Skeletal muscle cell (primary cell): ENCODE results near the gene CDK5RAP2.

Source experiments
- DNase-seq: peaks from one replicate; pipeline ENCODE4 v3.0.0-alpha.2; 2010; ENCODE audit warnings: low read depth
- H3K4me3 ChIP-seq: 2 replicates; pipeline ENCODE4 v1.5.1; 2011; ENCODE audit warnings: low read depth, mild to moderate bottlenecking, control low read depth, low read length, moderate library complexity

The CDK5RAP2 gene

DNA sequence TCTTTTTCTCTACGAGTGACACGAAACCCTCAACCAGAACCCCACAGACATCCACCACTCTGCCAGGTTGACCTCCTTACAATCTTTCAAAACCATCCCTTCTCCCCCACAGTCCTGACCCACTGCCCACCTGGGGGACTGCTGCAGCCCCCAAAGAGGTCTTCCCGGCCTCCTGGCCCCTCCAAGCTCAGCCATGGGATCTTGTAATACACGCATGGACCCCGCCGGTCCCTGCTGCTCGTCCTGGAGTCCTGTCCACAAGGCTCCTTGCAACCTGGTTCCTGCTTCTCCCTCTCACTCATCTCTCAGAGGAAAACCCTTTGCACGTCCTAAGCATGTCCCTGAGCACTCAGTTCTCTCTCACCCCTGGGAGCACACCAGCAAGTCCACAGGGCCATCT lies 187.3 kb downstream of the CDK5RAP2 start:
- no peak for DNase-seq
- no peak overlapping the region for H3K4me3 ChIP-seq

DNA sequence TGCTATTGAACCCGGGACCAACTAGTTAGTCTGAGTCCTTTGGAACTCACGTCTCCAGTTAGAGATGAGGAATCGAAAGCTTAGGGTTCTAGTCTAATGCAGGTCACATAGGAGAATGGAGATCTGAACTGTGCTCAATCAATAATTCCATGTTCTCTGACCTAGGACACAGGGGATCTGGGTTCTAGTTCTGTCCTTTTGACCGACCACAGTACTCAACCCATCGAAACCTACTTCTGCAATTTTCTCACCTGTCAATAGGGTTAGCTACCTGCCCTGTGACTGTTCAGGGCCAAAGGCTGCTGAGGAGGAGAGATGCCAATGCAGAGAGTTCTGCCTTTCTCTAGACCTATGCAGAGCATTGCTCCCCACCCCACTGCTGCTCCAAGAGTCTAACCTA lies 187.7 kb downstream of the CDK5RAP2 start:
- DNase-seq: no peak
- H3K4me3 ChIP-seq: no peak overlapping the region

DNA sequence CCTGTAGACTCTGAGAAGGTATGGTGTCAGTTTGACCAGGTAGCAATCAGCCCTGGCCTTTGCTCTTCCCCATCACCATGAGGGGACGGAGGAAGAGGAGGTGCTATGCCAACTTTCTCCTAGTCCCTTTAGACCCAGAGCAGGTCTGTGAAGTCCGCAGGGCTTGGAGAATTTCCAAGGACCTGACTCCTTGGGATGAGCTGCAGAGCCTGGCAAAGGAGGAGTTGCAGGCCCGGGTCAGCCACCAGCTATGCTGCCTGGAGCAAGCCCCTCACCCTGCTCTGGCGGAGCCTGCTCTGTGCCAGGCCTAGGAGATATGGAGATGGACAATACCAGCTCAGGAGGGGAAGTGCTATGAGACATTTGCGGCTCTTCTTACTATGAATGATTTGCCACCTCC lies 188.3 kb downstream of the CDK5RAP2 start:
- H3K4me3 ChIP-seq: no peak overlapping the region
- DNase-seq: no peak

DNA sequence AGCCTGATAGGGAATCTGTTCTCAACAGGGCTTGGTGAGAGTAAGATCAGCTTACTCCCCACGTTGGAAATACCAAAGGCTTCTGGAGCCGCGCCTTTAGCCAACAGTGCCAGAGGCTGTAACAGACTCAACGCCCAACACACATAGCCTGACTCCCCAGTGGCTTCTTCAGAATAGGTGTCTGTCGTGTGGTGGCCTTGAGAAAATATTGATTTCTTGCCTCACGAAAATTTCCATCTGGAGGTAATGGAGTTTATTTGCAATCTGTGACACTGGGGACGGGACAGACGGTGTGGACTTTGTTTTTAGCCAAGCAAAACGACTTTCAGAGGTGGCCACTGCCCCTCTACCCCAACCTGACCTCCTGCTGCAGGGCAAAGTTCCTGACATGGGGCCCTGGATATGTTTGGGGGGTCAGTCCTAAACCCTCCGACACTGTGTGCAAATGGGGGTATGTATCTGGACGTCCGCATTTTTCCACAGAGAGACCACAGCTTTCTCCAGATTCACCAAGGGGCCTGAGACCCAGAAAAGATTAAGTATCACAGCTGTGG lies 189.3 kb downstream of the CDK5RAP2 start:
- DNase-seq: no peak
- H3K4me3 ChIP-seq: no peak overlapping the region

- DNase-seq: no peak
- H3K4me3 ChIP-seq: no peak overlapping the region
Measured at GRCh38 chr9:120389867-120390266, 190.1 kb downstream of the CDK5RAP2 start.

DNA sequence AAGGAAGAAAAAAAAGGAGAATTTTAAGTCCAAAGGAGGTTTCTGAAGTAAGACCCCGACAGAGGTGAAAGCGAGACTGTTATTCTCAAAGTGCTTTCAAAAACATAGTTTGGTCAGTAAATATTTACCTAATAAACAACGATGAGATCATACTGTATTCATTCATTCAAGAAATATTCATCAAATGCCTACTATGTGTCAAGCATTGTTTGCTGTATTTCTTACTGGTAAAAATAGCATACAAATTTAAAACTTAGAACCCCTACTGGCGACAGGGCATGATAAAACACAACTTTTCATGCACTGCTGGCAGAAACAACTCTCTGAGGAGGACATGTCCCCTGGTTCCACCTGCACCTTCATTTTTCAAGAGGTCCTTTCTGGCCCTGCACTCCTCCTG lies 190.7 kb downstream of the CDK5RAP2 start:
- no peak overlapping the region for H3K4me3 ChIP-seq
- DNase-seq: no peak

- H3K4me3 ChIP-seq: no peak overlapping the region
- no peak for DNase-seq
Measured at GRCh38 chr9:120388003-120388855, 191.7 kb downstream of the CDK5RAP2 start.

- H3K4me3 ChIP-seq: no peak overlapping the region
- DNase-seq: no peak
Measured at GRCh38 chr9:120387257-120388002, 192.5 kb downstream of the CDK5RAP2 start.

- no peak overlapping the region for H3K4me3 ChIP-seq
- DNase-seq: peak; percentile 54
Measured at GRCh38 chr9:120386390-120387131, 193.4 kb downstream of the CDK5RAP2 start.

GRCh38 chr9:120385606-120386389 lies 194.2 kb downstream of the CDK5RAP2 start:
- DNase-seq: no peak
- no peak overlapping the region for H3K4me3 ChIP-seq

GRCh38 chr9:120384925-120385272 lies 195.1 kb downstream of the CDK5RAP2 start:
- DNase-seq: no peak
- no peak overlapping the region for H3K4me3 ChIP-seq

GRCh38 chr9:120383999-120384924 lies 195.7 kb downstream of the CDK5RAP2 start:
- no peak overlapping the region for H3K4me3 ChIP-seq
- no peak for DNase-seq

DNA sequence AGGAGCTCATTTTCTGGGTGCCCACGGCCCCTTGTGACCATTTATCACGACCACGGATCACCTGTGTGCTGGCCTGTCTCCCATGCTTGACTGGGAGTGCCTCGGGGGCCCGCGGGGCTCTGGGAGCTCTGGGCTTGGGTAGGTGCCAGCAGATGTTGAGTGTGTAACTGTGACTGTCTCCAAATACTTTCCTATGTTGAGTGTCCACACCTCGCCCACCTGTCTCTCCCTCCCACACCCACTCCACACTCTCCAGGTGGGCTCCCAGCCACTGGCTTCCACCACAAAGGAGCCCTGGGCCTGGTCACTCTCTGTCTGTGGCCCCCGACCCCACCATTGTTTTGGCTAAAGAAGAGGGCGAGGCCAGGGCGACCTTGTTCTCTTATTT lies 196.4 kb downstream of the CDK5RAP2 start:
- DNase-seq: no peak
- no peak overlapping the region for H3K4me3 ChIP-seq

DNA sequence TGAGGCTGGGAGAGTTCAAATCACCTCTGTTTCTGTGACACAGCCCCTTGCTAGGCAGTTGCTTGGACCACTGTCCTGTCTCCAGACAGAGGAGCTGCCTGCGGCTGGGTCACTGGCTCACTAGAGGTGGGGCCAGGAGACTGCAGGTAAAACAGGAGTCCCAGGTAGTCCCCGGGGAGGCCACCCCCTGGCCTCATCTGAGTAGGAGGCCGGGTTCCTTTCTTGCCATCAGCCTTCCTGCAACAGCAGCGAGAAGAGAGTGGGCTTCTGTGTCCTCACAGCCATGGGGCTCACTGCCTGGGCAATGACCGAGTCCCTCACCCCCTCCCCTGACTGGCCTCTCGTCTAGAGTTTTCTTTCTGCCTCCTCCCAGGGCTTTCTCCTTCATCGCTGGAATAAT lies 197.5 kb downstream of the CDK5RAP2 start:
- H3K4me3 ChIP-seq: no peak overlapping the region
- DNase-seq: no peak

- H3K4me3 ChIP-seq: no peak overlapping the region
- DNase-seq: no peak
Measured at GRCh38 chr9:120381839-120382238, 198.1 kb downstream of the CDK5RAP2 start.

- no peak overlapping the region for H3K4me3 ChIP-seq
- no peak for DNase-seq
Measured at GRCh38 chr9:120379611-120380010, 200.4 kb downstream of the CDK5RAP2 start.

DNA sequence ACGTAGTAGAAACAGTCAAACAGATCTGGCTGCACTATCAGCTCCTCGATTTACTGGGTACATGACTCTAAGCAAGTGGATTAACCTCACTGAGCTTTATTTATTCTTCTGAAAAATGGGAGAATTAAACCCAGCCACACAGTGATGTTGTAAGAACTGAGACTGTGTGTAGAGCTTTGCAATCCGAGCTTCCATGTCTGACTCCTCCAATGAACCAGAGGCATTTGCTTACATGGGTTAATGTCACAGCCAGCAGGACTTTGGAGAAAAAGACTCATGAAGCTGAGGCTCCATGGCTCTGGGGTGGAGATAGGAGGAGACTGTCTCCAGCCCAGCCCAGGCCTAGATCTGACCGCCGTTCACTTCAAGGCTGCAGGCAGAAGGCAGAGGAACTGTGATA lies 201.3 kb downstream of the CDK5RAP2 start:
- no peak overlapping the region for H3K4me3 ChIP-seq
- no peak for DNase-seq
